ENCODE data around the gene RYR3.

RYR3 gene

DNA sequence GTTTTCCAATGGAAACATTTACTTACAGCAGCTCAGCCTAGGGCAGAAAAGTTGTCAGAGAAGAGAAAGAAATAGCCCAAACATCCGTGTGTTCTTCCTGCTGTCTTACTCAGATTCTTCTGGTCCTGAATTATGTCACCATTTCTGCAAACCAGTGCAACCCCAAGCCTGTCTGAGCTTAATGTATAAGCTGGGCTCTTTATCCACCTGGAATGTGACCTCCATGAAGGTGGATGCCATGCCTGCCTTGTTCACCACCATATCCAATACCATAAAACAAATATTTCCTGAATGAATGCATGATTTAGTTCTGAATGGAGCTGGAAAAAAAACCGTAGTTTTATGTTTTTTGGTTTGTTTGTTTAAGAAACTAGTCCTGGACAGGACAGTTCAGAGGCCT lies 150.9 kb downstream of the RYR3 start:
- Histone ChIP-seq H3K4me2 (no peak overlapping the region), H2AFZ (ENCODE audit: low read depth) (no peak overlapping the region), H3K36me3 (ENCODE audit: insufficient read depth) (no peaks in the 10 kb centered on the region), H3K79me2 (ENCODE audit: insufficient read depth, low read depth) (no peaks in the 10 kb centered on the region), H3K9ac (no peak overlapping the region), H4K20me1 (ENCODE audit: insufficient read depth) (no peaks in the 10 kb centered on the region), H3K27me3 (ENCODE audit: insufficient read depth, low read depth) (no peaks in the 10 kb centered on the region), H3K4me1 (ENCODE audit: low read depth, poor library complexity, severe bottlenecking) (no peaks in the 10 kb centered on the region), H3K4me3 (IDR thresholded peaks at IDR 0.05; ENCODE audit: insufficient read depth, low read depth, low read length) (no peak overlapping the region), H3K27ac (no peak overlapping the region)
- TF ChIP-seq, protein P1, sequence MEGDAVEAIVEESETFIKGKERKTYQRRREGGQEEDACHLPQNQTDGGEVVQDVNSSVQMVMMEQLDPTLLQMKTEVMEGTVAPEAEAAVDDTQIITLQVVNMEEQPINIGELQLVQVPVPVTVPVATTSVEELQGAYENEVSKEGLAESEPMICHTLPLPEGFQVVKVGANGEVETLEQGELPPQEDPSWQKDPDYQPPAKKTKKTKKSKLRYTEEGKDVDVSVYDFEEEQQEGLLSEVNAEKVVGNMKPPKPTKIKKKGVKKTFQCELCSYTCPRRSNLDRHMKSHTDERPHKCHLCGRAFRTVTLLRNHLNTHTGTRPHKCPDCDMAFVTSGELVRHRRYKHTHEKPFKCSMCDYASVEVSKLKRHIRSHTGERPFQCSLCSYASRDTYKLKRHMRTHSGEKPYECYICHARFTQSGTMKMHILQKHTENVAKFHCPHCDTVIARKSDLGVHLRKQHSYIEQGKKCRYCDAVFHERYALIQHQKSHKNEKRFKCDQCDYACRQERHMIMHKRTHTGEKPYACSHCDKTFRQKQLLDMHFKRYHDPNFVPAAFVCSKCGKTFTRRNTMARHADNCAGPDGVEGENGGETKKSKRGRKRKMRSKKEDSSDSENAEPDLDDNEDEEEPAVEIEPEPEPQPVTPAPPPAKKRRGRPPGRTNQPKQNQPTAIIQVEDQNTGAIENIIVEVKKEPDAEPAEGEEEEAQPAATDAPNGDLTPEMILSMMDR (conservative IDR thresholded peaks at IDR 0.05; ENCODE audit: low read depth, low read length), result no peak

DNA sequence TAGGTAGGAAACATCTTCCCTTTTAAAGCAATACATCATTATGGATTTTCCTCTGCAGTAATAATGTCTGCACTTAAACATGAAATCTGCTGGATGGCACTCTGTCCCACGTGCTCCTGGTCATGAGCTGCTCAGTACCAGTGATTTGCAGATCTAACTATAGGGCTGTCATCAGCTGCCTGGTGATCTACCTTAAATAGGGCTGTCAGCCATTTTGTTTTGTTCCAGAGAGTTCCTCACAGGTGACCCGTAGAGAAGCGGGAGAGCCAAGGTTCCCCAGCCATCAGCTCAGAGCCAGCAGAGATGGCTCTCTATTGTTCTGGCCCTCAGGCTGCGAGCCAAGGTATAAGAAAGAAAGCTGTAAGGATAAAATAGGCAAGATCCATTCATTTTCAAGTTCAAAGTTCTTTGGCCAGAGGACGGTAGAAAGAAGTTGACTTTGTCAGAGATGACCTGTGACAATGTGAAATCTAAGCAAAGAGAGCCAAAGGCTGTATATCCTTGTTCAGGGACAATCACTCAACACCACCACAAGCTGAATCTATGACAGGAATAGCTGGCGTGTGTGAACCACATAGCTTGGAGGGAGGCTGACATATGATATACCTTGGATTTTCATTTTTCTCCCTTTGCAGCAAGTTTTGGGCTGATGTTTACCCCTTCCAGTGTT lies 156.5 kb downstream of the RYR3 start:
- TF ChIP-seq, protein P1 (conservative IDR thresholded peaks at IDR 0.05; ENCODE audit: low read depth, low read length), result no peak

DNA sequence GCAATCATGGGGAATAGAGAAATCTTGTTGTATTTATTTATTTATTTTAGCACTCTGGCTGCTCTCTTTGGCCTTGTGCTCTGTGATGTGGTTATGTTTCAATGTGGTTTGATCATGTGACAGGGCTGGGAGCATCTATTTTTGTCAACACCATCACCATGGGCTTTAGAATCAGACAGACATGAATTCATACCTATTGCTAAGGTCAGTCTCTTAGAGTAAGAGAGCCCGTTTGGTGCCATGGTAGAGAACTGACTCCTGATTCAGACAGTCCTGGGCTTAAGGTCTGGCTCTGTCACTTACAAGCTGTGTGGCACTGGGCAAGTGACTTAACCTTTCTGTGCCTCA lies 157.0 kb downstream of the RYR3 start:
- Histone ChIP-seq H3K9ac (no peak overlapping the region), H3K27me3 (ENCODE audit: insufficient read depth, low read depth) (no peaks in the 10 kb centered on the region), H3K4me1 (ENCODE audit: low read depth, poor library complexity, severe bottlenecking) (no peaks in the 10 kb centered on the region), H3K27ac (no peak overlapping the region), H2AFZ (ENCODE audit: low read depth) (no peak overlapping the region), H4K20me1 (ENCODE audit: insufficient read depth) (no peaks in the 10 kb centered on the region), H3K4me2 (no peak overlapping the region), H3K79me2 (ENCODE audit: insufficient read depth, low read depth) (no peaks in the 10 kb centered on the region), H3K4me3 (IDR thresholded peaks at IDR 0.05; ENCODE audit: insufficient read depth, low read depth, low read length) (no peak overlapping the region), H3K36me3 (ENCODE audit: insufficient read depth) (no peaks in the 10 kb centered on the region)
- TF ChIP-seq, protein P1 (conservative IDR thresholded peaks at IDR 0.05; ENCODE audit: low read depth, low read length), result no peak

More for the DNA sequence above, 156.5 kb downstream of the RYR3 start:
- H4K20me1 ChIP-seq (ENCODE audit: insufficient read depth), result no peaks in the 10 kb centered on the region
- no peaks in the 10 kb centered on the region for H3K79me2 ChIP-seq (ENCODE audit: insufficient read depth, low read depth)
- H3K36me3 ChIP-seq (ENCODE audit: insufficient read depth), result no peaks in the 10 kb centered on the region
- no peaks in the 10 kb centered on the region for H3K4me1 ChIP-seq (ENCODE audit: low read depth, poor library complexity, severe bottlenecking)
- H3K27me3 ChIP-seq (ENCODE audit: insufficient read depth, low read depth), result no peaks in the 10 kb centered on the region
- no peak overlapping the region for H3K4me2 ChIP-seq
- H3K4me3 ChIP-seq (IDR thresholded peaks at IDR 0.05; ENCODE audit: insufficient read depth, low read depth, low read length), result no peak overlapping the region
- no peak overlapping the region for H2AFZ ChIP-seq (ENCODE audit: low read depth)
- no peak overlapping the region for H3K9ac ChIP-seq
- H3K27ac ChIP-seq, result no peak overlapping the region

DNA sequence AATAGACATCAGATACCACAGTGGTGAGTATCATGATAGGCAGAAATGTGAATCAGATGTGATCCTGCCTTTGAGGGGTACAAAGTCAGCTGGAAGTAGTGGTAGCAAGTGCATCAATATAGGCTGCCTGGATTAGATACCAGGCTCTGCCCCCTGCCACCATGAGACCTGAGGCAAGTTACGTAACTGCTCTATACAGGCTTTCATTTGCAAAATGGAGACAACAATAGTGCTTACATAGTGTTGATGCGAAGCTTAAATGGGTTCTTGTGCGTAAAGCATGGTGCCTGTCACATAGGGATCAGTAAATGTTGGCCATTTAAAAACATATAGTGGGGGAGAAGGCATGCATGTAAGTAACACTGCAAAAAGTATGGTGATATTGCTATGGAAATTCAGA lies 158.0 kb downstream of the RYR3 start:
- Histone ChIP-seq H3K4me3 (IDR thresholded peaks at IDR 0.05; ENCODE audit: insufficient read depth, low read depth, low read length) (no peak overlapping the region), H3K4me1 (ENCODE audit: low read depth, poor library complexity, severe bottlenecking) (no peaks in the 10 kb centered on the region), H3K4me2 (no peak overlapping the region), H3K36me3 (ENCODE audit: insufficient read depth) (no peaks in the 10 kb centered on the region), H2AFZ (ENCODE audit: low read depth) (no peak overlapping the region), H3K79me2 (ENCODE audit: insufficient read depth, low read depth) (no peaks in the 10 kb centered on the region), H3K27ac (no peak overlapping the region), H4K20me1 (ENCODE audit: insufficient read depth) (no peaks in the 10 kb centered on the region), H3K9ac (no peak overlapping the region), H3K27me3 (ENCODE audit: insufficient read depth, low read depth) (no peaks in the 10 kb centered on the region)
- TF ChIP-seq, protein P1 (conservative IDR thresholded peaks at IDR 0.05; ENCODE audit: low read depth, low read length), result no peak
